H9 (cell line): ENCODE measurements around the gene NUP210L. TPM values are rescaled to one million over a fixed set of nuclear protein-coding genes. Genes with fewer than 3 reads are reported as not detected.

Source experiments
- DNase-seq: peaks from one replicate; pipeline ENCODE4 v3.0.0-alpha.2; 2017
- H2AFZ ChIP-seq: one replicate; pipeline ENCODE4 v1.6.1; 2013; ENCODE audit warnings: mild to moderate bottlenecking, low read length, control low read depth, moderate library complexity
- H2AK5ac ChIP-seq: 2 replicates; pipeline ENCODE4 v1.6.1; 2013; ENCODE audit warnings: low read length, control low read depth, mixed read lengths; ENCODE audit not compliant: insufficient read length
- H2BK120ac ChIP-seq: one replicate; pipeline ENCODE4 v1.6.1; 2013; ENCODE audit warnings: low read depth, mild to moderate bottlenecking, low read length, control low read depth, inconsistent platforms; ENCODE audit not compliant: poor library complexity, severe bottlenecking
- H2BK12ac ChIP-seq: 2 replicates; pipeline ENCODE4 v1.6.1; 2013; ENCODE audit warnings: low read length, control low read depth, mixed read lengths, low read depth; ENCODE audit not compliant: insufficient read length
- H2BK15ac ChIP-seq: 2 replicates; pipeline ENCODE4 v1.6.1; 2013; ENCODE audit warnings: low read depth, low read length, control low read depth
- H2BK20ac ChIP-seq: one replicate; pipeline ENCODE4 v1.6.1; 2013; ENCODE audit warnings: low read depth, mild to moderate bottlenecking, low read length, control low read depth, inconsistent platforms; ENCODE audit not compliant: poor library complexity, severe bottlenecking
- H2BK5ac ChIP-seq: 2 replicates; pipeline ENCODE4 v1.6.1; 2013; ENCODE audit warnings: low read length, control low read depth, mixed read lengths; ENCODE audit not compliant: insufficient read length
- H3K14ac ChIP-seq: 2 replicates; pipeline ENCODE4 v1.6.1; 2013; ENCODE audit warnings: low read length, control low read depth; ENCODE audit not compliant: insufficient read depth
- H3K18ac ChIP-seq: 2 replicates; pipeline ENCODE4 v1.6.1; 2013; ENCODE audit warnings: low read depth, mild to moderate bottlenecking, mixed read lengths, low read length, control low read depth; ENCODE audit not compliant: insufficient read length
- H3K23ac ChIP-seq: 2 replicates; pipeline ENCODE4 v1.6.1; 2013; ENCODE audit warnings: low read length, control low read depth, mixed read lengths, low read depth; ENCODE audit not compliant: insufficient read length
- H3K23me2 ChIP-seq: 2 replicates; pipeline ENCODE4 v1.6.1; 2013; ENCODE audit warnings: low read depth, mild to moderate bottlenecking, mixed read lengths, low read length, control low read depth; ENCODE audit not compliant: insufficient read length, poor library complexity, severe bottlenecking
- H3K27ac ChIP-seq: 2 replicates; pipeline ENCODE4 v1.5.1; 2013; ENCODE audit warnings: low read length, control low read depth, mixed read lengths, low read depth; ENCODE audit not compliant: insufficient read length
- H3K27me3 ChIP-seq: 2 replicates; pipeline ENCODE4 v1.6.1; 2013; ENCODE audit warnings: low read length, control low read depth, inconsistent platforms; ENCODE audit not compliant: insufficient read depth
- H3K4ac ChIP-seq: 2 replicates; pipeline ENCODE4 v1.6.1; 2013; ENCODE audit warnings: low read depth, mild to moderate bottlenecking, control low read depth, inconsistent platforms, low read length, moderate library complexity
- H3K4me1 ChIP-seq: 2 replicates; pipeline ENCODE4 v1.6.1; 2013; ENCODE audit warnings: low read length, control low read depth, inconsistent platforms; ENCODE audit not compliant: insufficient read depth
- H3K4me2 ChIP-seq: 2 replicates; pipeline ENCODE4 v1.6.1; 2013; ENCODE audit warnings: low read length, control low read depth, mixed read lengths; ENCODE audit not compliant: insufficient read length, insufficient read depth
- H3K56ac ChIP-seq: 2 replicates; pipeline ENCODE4 v1.6.1; 2013; ENCODE audit warnings: low read depth, mild to moderate bottlenecking, mixed read lengths, low read length, control low read depth; ENCODE audit not compliant: insufficient read length
- H3K79me1 ChIP-seq: 2 replicates; pipeline ENCODE4 v1.6.1; 2013; ENCODE audit warnings: low read depth, mild to moderate bottlenecking, moderate library complexity, low read length, control low read depth, inconsistent platforms; ENCODE audit not compliant: insufficient read depth, poor library complexity, severe bottlenecking
- H3K79me2 ChIP-seq: 2 replicates; pipeline ENCODE4 v1.6.1; 2013; ENCODE audit warnings: low read length, control low read depth, inconsistent platforms; ENCODE audit not compliant: insufficient read depth
- H3K9ac ChIP-seq: 2 replicates; pipeline ENCODE4 v1.6.1; 2013; ENCODE audit warnings: low read length, control low read depth, mixed read lengths; ENCODE audit not compliant: insufficient read length; ENCODE audit errors: extremely low read depth
- H3K9me3 ChIP-seq: one replicate; pipeline ENCODE4 v1.6.1; 2013; ENCODE audit warnings: low read depth, low read length, inconsistent platforms; ENCODE audit not compliant: control insufficient read depth
- H3T11ph ChIP-seq: one replicate; pipeline ENCODE4 v1.6.1; 2013; ENCODE audit warnings: mild to moderate bottlenecking, low read length, control low read depth, inconsistent platforms
- H4K20me1 ChIP-seq: one replicate; pipeline ENCODE4 v1.6.1; 2013; ENCODE audit not compliant: control insufficient read depth, insufficient read length, insufficient read depth
- H4K5ac ChIP-seq: 2 replicates; pipeline ENCODE4 v1.6.1; 2013; ENCODE audit warnings: low read depth, mild to moderate bottlenecking, mixed read lengths, low read length, control low read depth; ENCODE audit not compliant: insufficient read length
- H4K8ac ChIP-seq: replicated peaks from 2 replicates; pipeline ENCODE4 v1.6.1; 2013; ENCODE audit warnings: low read length, control low read depth, mixed read lengths, low read depth; ENCODE audit not compliant: insufficient read length
- H4K91ac ChIP-seq: 2 replicates; pipeline ENCODE4 v1.6.1; 2013; ENCODE audit warnings: low read depth, mild to moderate bottlenecking, moderate library complexity, mixed read lengths, low read length, control low read depth; ENCODE audit not compliant: insufficient read length
- H3K27ac Mint-ChIP-seq, 3 experiments: 2 replicates in 2 of 3; 3 replicates in 1 of 3; pipeline ENCODE4 v1.8.0; 2020 to 2021; ENCODE audit warnings: mixed read lengths in 3 of 3, mild to moderate bottlenecking in 1 of 3, moderate library complexity in 1 of 3
- H3K27me3 Mint-ChIP-seq: 2 replicates; pipeline ENCODE4 v1.8.0; 2021; ENCODE audit warnings: low read depth, mild to moderate bottlenecking, moderate library complexity, mixed read lengths
- H3K36me3 Mint-ChIP-seq, 3 experiments: 2 replicates in 2 of 3; 3 replicates in 1 of 3; pipeline ENCODE4 v1.8.0; 2020 to 2021; ENCODE audit warnings: low read depth in 3 of 3, mixed read lengths in 3 of 3; ENCODE audit not compliant: insufficient read depth in 1 of 3
- H3K4me1 Mint-ChIP-seq, 2 experiments: 2 replicates each; pipeline ENCODE4 v1.8.0; 2020; ENCODE audit warnings: mixed read lengths in 2 of 2
- H3K4me3 Mint-ChIP-seq, 2 experiments: 2 replicates in 1 of 2; 3 replicates in 1 of 2; pipeline ENCODE4 v1.8.0; 2020 to 2021; ENCODE audit warnings: mild to moderate bottlenecking in 2 of 2, mixed read lengths in 2 of 2, moderate library complexity in 1 of 2
- H3K9me3 Mint-ChIP-seq, 2 experiments: 2 replicates in 1 of 2; 3 replicates in 1 of 2; pipeline ENCODE4 v1.8.0; 2020; ENCODE audit warnings: mild to moderate bottlenecking in 2 of 2, mixed read lengths in 2 of 2, moderate library complexity in 1 of 2
- CTCF ChIP-seq: fragments of 200-600 bp; sonication (generic); conservative IDR thresholded peaks from 3 replicates; pipeline ENCODE4 v1.8.0; 2021; ENCODE audit warnings: antibody characterized with exemption, mild to moderate bottlenecking
- WGBS: extraction: QIAGEN DNeasy Blood & Tissue Kit; methylation state at CpG from one replicate; pipeline ENCODE4 v1.1.7; 2013; ENCODE audit warnings: missing lambda C conversion rate, low lambda C conversion rate, mixed read lengths; ENCODE audit not compliant: insufficient read length; ENCODE audit errors: extremely low coverage; 5-methylcytosine and 5-hydroxymethylcytosine counted together
- total RNA-seq: library from RNA; stranded (reverse); gene quantifications from 2 replicates; pipeline ENCODE4 v1.2.1, GENCODE V29; 2021

Gene NUP210L
- total RNA-seq, 1 experiment from 2014 or later = 0.04 TPM

GRCh38 chr1:153959454-153959853 lies 195.4 kb downstream of the NUP210L start:
- Mint-ChIP-seq H3K4me1 (peaks cover 42 to 50% of the 10 kb centered on the region in 2 experiments), H3K27me3 (no peaks in the 10 kb centered on the region), H3K4me3 (peak overlapping the region; percentile 21 to 100; a peak in 4 of 5 replicates), H3K36me3 (peaks cover 25 to 37% (median 27%) of the 10 kb centered on the region in 3 experiments), H3K9me3 (no peaks in the 10 kb centered on the region; a peak in 1 of 5 replicates), H3K27ac (peak overlapping the region; percentile 7 to 90 (median 87); a peak in 5 of 7 replicates)
- Histone ChIP-seq H3K27me3 (no peaks in the 10 kb centered on the region), H3K9ac (no peak overlapping the region), H3K4me2 (peak overlapping the region; percentile 6), H3K4ac (no peak overlapping the region), H2BK15ac (no peak overlapping the region), H3K23ac (no peak overlapping the region), H3K9me3 (no peaks in the 10 kb centered on the region), H3K27ac (no peak overlapping the region), H3K23me2 (peaks cover 29% of the 10 kb centered on the region), H4K5ac (no peak overlapping the region), H3K79me2 (peaks cover 42% of the 10 kb centered on the region), H3K18ac (no peak overlapping the region), H3K79me1 (peaks cover 21% of the 10 kb centered on the region), H2AFZ (no peak overlapping the region), H2BK5ac (no peak overlapping the region), H2BK12ac (no peak overlapping the region), H4K91ac (no peak overlapping the region), H4K20me1 (no peaks in the 10 kb centered on the region), H3K14ac (no peak overlapping the region), H3K4me1 (no peaks in the 10 kb centered on the region), H4K8ac (no peak overlapping the region), H2BK20ac (no peak overlapping the region), H2AK5ac (no peak overlapping the region), H3T11ph (no peak overlapping the region), H2BK120ac (no peak overlapping the region), H3K56ac (no peak overlapping the region)
- no peak for DNase-seq
- no peak for TF ChIP-seq CTCF
- WGBS = no CpG with 5 or more reads among the region's 3 CpGs
